ENCODE measurements around the gene GRK2. TPM values are rescaled to one million over a fixed set of nuclear protein-coding genes. Genes with fewer than 3 reads are reported as not detected.

Gene GRK2
- total and polyA plus RNA-seq, 2 of the 13 experiments (the other 11 are each of a cell fraction or from before 2014, with no cell fraction given), result 31.3 to 42.4 TPM

DNA sequence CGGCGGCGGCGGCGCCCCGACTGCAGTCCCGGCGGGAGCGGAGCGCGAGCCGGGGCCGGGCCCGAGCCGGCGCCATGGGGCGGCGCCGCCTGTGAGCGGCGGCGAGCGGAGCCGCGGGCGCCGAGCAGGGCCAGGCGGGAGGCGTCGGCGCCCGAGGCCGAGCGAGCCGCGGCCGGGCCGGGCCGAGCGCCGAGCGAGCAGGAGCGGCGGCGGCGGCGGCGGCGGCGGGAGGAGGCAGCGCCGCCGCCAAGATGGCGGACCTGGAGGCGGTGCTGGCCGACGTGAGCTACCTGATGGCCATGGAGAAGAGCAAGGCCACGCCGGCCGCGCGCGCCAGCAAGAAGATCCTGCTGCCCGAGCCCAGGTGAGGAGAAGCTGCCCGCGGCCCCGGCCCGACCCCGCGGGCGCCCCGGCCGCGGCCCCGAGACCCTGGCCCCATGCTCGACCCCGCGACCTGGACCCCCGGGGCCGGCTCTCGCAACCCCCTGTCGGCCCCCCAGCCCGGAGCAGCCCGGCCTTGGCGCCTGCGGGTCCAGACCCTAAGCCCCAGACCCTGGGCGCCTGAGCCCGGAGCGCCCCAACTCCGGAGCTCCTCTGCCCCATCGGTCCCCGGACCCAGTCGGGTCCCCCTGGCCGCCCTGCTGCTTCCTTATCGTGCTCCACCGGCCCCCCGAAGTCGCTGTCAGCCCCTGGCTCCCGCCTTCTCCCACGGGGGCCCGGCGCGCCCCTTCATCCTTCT lies at the start of gene GRK2 (continued):
- TF ChIP-seq, protein P1, sequence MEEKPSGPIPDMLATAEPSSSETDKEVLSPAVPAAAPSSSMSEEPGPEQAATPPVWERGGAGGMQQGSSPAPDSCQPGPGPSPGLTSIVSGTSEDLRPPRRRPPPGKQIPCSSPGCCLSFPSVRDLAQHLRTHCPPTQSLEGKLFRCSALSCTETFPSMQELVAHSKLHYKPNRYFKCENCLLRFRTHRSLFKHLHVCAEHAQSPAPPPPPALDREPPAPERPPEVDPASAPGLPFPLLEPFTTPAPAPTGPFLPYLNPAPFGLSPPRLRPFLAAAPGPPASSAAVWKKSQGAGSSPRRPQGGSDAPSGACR (CRISPR knock-in tag; IDR thresholded peaks at IDR 0.05), result 0 out of 2 replicates have a peak, but pooled peaks have one; percentile 29
- TF ChIP-seq BRCA1 (CRISPR knock-in tag; IDR thresholded peaks at IDR 0.05), result no peak
- TF ChIP-seq ZNF383 (CRISPR knock-in tag; IDR thresholded peaks at IDR 0.05; ENCODE audit: borderline replicate concordance), result no peak
- TF ChIP-seq, protein P2, sequence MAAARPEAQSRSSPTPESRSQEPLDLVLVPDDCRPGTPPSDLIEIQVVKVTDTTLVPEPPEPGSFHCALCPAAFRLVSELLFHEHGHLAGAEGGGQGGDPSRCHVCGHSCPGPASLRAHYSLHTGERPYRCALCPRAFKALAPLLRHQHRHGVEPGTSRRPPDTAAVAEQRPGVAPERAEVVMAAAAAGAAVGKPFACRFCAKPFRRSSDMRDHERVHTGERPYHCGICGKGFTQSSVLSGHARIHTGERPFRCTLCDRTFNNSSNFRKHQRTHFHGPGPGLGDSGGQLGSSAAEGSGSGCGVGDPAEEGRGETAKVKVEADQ (CRISPR knock-in tag; IDR thresholded peaks at IDR 0.05; ENCODE audit: borderline replicate concordance), result no peak
- no peak for TF ChIP-seq SP2 (CRISPR knock-in tag; IDR thresholded peaks at IDR 0.05)
- TF ChIP-seq HINFP (CRISPR knock-in tag; IDR thresholded peaks at IDR 0.05; ENCODE audit: low read depth), result no peak
- TF ChIP-seq ZNF816 (CRISPR knock-in tag; IDR thresholded peaks at IDR 0.05; ENCODE audit: borderline replicate concordance), result no peak
- TF ChIP-seq ZNF276 (CRISPR knock-in tag; IDR thresholded peaks at IDR 0.05; ENCODE audit: low read depth), result no peak
- TF ChIP-seq ZNF800 (CRISPR knock-in tag; IDR thresholded peaks at IDR 0.05), result 0 out of 2 replicates have a peak, but pooled peaks have one; percentile 1
- TF ChIP-seq ZNF652 (CRISPR knock-in tag; IDR thresholded peaks at IDR 0.05; ENCODE audit: borderline replicate concordance, low read depth), result no peak
- no peak; the same call in 1 of the 2 replicates for TF ChIP-seq POGK (CRISPR knock-in tag; conservative IDR thresholded peaks at IDR 0.05)
- TF ChIP-seq NKX3-1 (CRISPR knock-in tag; IDR thresholded peaks at IDR 0.05), result no peak
- TF ChIP-seq ZNF274 (CRISPR knock-in tag; IDR thresholded peaks at IDR 0.05), result no peak
- no peak for TF ChIP-seq ETV5 (CRISPR knock-in tag; IDR thresholded peaks at IDR 0.05; ENCODE audit: borderline replicate concordance)

Data from HepG2 (cell line).